NCI-H510A (cell line): ENCODE data around the gene PIK3AP1.

Source experiments
- DNase-seq: peaks from one replicate; lab custom pipeline; 2025; lab: John Stamatoyannopoulos, UW

PIK3AP1 gene

DNA sequence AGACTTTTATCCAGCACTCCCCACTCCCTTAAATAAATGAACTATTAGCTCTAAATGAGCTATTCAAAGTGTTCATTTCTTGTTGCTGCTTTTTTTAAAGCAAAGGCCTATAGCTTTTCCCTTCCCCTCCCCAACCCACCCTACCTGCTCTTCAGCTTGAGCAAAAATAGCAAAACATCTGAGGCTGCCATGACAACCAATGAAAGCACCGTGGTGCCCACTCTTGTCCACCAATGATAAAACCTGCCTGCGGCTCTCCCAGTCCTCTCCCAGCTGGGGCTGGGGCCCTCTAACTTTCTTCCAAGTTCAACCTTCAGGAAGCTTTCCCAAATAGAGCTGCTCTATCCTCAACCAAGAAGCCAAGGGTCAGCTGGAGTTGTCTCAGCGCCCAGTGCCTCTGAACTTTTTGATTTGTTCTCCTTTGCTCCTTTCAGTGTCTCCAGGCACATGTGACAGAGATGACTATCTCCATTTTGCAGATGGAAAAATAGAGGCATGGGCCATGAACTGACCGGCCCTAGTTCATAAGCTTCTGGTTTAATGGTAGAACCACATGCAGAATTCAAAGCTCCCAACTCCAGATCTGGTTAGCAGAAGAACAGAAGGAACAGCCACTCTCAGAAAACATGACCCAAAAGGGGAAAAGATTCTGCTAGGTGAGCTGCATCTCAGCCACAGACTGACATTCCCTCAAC is 47.7 kb downstream of the PIK3AP1 start:
- DNase-seq = no peak

DNA sequence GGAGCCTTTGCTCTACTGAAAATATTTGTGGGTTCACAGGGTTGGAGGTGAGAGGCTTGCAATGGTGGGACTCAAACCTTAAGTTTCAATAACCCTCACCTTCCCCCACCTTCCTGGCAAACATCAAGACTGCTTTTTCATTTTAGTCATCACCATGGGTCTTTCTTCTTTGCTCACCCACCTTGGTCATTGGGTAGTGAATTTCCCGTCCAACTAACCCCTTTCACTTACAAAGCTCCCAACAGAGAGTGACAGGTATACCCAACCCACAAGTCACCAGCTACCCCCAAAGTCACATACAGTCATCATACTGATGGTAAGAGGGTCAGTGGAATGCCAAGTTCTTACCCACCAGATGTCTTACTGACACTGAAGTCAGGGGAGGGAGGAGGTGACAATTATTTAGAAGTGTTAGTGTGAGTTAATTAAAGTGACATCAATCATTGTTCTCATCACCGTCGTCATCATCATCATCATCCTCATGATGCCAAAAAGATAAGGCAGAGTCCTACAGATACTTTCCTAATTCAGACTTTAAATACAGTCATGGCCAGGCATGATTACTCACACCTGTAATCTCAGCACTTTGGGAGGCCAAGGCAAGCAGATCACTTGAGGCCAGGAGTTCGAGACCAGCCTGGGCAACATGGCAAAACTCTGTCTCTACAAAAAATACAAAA is 49.0 kb downstream of the PIK3AP1 start:
- no peak for DNase-seq

- DNase-seq = peak; percentile 43
Measured at GRCh38 chr10:96670786-96671185, 49.5 kb downstream of the PIK3AP1 start.

DNA sequence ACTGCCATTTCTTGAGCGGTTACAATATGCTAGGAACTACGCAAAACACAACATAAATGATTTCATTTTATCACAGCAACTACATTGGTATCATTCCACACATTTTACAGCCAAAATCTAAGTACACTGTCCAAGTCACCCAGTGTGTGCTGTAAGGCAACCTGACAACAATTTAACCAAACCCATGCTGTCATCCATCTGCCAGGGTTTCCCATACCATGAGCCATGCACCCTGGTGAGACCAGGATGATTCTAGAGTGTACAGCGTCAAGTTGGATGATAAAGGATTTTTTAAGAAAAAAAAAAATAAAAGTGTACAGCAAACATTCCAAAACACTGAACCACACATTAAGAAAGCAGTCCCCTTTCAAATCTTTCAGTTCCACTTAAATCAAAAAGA is 52.9 kb downstream of the PIK3AP1 start:
- no peak for DNase-seq

- DNase-seq = no peak
Measured at GRCh38 chr10:96666741-96667140, 53.6 kb downstream of the PIK3AP1 start.

GRCh38 chr10:96665306-96665705 is 55.0 kb downstream of the PIK3AP1 start:
- no peak for DNase-seq

- no peak for DNase-seq
Measured at GRCh38 chr10:96664563-96664962, 55.8 kb downstream of the PIK3AP1 start.

- DNase-seq = no peak
Measured at GRCh38 chr10:96663797-96664196, 56.5 kb downstream of the PIK3AP1 start.

- DNase-seq = no peak
Measured at GRCh38 chr10:96661632-96662031, 58.7 kb downstream of the PIK3AP1 start.

DNA sequence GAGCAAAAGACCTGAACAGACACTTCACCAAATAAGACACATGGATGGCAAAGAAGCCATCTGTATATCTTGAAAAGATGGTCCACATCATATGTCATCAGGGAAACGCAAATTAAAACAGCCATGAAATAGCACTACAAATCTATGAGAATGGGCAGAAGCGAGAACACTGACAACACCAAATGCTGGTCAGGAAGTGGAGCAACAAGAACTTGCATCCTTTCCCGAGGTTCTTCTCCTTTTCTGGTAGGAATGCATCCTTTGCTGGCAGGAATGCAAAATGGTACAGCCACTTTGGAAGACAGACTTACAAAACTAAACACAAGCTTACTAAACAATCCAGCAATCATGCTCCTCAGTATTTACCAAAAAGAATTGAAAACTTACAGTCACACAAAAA is 60.0 kb downstream of the PIK3AP1 start:
- no peak for DNase-seq

- no peak for DNase-seq
Measured at GRCh38 chr10:96658844-96659243, 61.5 kb downstream of the PIK3AP1 start.

DNA sequence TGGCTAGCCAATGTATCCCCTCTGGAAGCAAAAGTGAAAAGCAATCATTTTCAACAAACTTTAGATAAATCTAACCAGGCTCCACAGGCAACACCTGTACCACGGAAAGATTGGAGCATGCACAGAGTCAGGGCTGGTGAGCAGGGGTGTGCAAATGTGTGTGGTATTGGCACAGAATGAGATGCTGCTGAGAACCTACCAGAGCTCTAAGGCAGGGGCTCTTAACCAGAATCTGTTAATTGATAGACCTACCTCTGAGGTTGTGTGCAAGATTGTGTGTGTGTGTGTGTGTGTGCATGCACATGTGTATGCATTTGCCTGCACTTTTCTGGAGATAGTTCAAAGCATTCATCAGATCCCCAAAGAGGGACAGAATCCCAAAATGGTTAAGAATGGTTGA is 62.9 kb downstream of the PIK3AP1 start:
- no peak for DNase-seq

- DNase-seq = no peak
Measured at GRCh38 chr10:96656839-96657238, 63.5 kb downstream of the PIK3AP1 start.

DNA sequence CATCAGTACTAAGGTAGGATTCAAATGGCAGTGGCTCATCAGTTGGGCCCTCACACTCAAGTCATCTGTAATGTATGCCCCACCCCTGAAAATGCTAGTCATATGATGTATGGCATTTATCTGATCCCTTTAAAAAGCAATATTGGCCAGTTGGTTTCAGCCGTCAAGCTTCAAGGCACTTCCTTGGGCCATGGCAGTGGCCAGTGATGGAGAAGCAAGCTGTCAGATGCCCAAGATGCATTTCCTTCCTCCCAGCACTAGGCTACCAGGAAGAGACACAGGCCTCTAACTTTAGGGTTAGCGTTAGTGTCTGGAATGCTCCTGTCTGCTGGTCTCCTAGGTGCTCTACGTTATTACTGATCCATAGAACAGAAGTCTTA is 64.1 kb downstream of the PIK3AP1 start:
- DNase-seq = no peak

GRCh38 chr10:96655461-96656197 is 64.7 kb downstream of the PIK3AP1 start:
- DNase-seq = no peak

DNA sequence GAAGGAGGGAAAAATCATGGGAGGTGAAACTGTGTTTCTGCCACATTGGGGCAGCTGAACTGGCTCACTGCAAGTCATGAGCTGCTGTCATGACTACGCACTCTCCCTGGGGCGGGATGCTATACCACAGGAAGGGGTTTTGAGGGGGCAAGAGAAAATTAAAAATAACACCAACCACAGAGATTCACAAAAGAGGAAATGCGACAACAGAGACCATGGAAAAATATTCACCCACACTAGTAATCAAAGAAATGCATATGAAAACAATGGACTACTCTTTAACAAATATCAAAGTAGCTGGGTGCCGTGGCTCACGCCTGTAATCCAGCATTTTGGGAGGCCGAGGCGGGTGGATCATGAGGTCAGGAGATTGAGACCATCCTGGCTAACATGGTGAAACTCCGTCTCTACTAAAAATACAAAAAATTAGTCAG is 68.3 kb downstream of the PIK3AP1 start:
- DNase-seq = no peak

DNA sequence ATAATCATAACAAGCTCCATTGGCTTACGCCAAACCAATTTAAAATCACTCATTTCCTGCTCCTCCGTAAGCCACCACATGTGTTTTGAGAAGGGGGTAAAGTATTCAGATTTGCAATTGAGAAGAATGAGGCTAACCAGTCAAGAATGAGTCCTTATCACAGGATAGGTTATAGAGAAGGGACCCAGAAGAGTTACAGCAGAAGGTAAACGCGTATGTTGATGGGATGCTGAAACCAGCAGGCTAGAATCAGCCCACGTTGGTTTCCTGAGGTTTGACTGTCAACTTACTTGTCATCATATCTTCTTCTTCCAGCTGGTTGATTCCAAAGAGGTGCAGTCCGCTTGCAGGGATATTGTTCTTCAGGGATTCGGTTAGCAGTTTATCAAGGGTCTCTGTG is 69.4 kb downstream of the PIK3AP1 start:
- no peak for DNase-seq

- no peak for DNase-seq
Measured at GRCh38 chr10:96648297-96648696, 72.0 kb downstream of the PIK3AP1 start.

- no peak for DNase-seq
Measured at GRCh38 chr10:96647466-96647865, 72.8 kb downstream of the PIK3AP1 start.

- no peak for DNase-seq
Measured at GRCh38 chr10:96646751-96647166, 73.6 kb downstream of the PIK3AP1 start.

GRCh38 chr10:96646301-96646700 is 74.0 kb downstream of the PIK3AP1 start:
- no peak for DNase-seq

DNA sequence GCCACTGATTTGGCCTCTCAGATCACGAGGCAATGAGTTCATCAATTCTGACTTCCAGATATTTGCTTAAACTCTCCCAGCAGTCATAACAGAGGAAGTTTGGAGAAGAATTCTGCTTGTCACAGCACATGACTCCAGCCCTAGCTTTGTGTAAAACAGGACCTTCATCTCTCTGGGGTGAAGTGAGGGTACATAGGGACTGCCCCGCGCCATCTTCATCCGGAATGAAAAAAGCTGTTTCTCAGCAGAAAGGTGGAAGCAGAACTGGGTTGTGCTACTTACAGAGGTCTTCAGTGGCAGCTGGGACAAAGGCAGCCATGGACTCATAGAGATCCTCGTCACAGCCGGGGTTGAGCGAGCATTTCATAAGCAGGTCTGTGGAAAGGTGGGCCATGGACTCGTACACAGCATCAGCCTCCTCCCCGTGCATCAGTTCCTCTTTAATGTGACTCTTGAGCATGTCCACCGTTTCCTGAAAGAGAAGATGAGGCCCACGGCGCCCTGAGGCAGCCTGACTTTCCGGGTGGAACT is 75.1 kb downstream of the PIK3AP1 start:
- DNase-seq = no peak

DNA sequence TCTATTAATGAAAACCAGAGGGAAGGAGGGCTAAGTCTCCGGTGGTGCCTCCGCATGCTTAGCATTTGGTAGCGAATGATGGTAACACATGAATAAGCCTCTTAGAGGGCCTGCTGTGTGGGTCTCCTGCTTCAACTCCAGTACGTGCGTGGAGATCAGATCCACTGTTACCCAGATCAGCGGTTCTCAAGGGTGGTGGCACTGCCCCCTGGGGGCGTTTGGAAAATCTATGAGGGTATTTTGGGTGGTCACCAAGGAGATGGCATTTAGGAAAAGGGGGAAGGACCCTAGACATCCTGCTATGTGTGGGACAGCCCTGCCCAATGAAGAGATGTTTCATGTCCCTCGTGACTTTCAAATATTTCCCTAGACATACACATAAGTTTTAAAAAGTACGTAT is 76.4 kb downstream of the PIK3AP1 start:
- DNase-seq = no peak
